HCT116 (cell line): ENCODE measurements around the gene ADGRV1. TPM values are rescaled to one million over a fixed set of nuclear protein-coding genes. Genes with fewer than 3 reads are reported as not detected.

Source experiments
- ATAC-seq: fragments of 200-7000 bp; cut with Tn5 transposase; 2 replicates; pipeline ENCODE4 v1.9.1; 2020; ENCODE audit warnings: mild to moderate bottlenecking, moderate library complexity
- BruUV-seq: library from RNA; stranded (reverse); fragments of 400-500 nt; replicated peaks from 2 replicates; lab custom pipeline; 2021; lab: Mats Ljungman, UMichigan
- CTCF ChIA-PET: fragments of 300-600 bp; sonication (Branson Sonifier 250); formaldehyde crosslinking; loops from one replicate; lab custom pipeline; 2021; ENCODE audit warnings: antibody characterized with exemption; lab: Charles Lee
- POLR2A ChIA-PET: fragments of 300-600, 350-600 bp; sonication (Branson Sonifier 250); formaldehyde crosslinking; loops from one replicate; lab custom pipeline; 2021; ENCODE audit warnings: antibody characterized with exemption; lab: Charles Lee
- RAD21 ChIA-PET, 2 experiments: fragments of 300-600 bp; sonication (Branson Sonifier 250); formaldehyde crosslinking; loops; one replicate each; lab custom pipeline; 2023; ENCODE audit warnings: low total read pairs in 2 of 2; ENCODE audit not compliant: uncharacterized antibody in 2 of 2, unreplicated experiment in 2 of 2, low non-redundant PET in 1 of 2; lab: Charles Lee
- DNase-seq: peaks from one replicate; pipeline ENCODE4 v3.0.0-alpha.2; 2010; ENCODE audit warnings: low read depth, low spot score
- H2AFZ ChIP-seq: fragments of 200-600 bp; shearing (Covaris generic), sonication (generic); 2 replicates; pipeline ENCODE4 v1.6.1; 2017; ENCODE audit warnings: low read depth, mixed run types, mixed read lengths, antibody characterized with exemption, low read length; ENCODE audit not compliant: poor library complexity, severe bottlenecking
- H3K27ac ChIP-seq: 2 replicates; pipeline ENCODE4 v1.5.1; 2012; ENCODE audit warnings: low read depth, low read length
- H3K27me3 ChIP-seq: fragments of 200-600 bp; sonication (generic); 2 replicates; pipeline ENCODE4 v1.6.1; 2016; ENCODE audit warnings: mixed run types, low read length, mixed read lengths; ENCODE audit not compliant: insufficient read depth
- H3K36me3 ChIP-seq, 2 experiments: fragments of 200-500 bp in 1 of 2; fragments of 200-600 bp in 1 of 2; sonication (Bioruptor generic) in 1 of 2; sonication (generic) in 1 of 2; 2 replicates each; pipeline versions ENCODE4 v1.5.1 to v1.6.1; 2014 to 2016; ENCODE audit warnings: low read length in 2 of 2, inconsistent platforms in 1 of 2, mixed read lengths in 1 of 2, mixed run types in 1 of 2; ENCODE audit not compliant: insufficient read depth in 2 of 2, control insufficient read depth in 1 of 2
- H3K4me1 ChIP-seq, 2 experiments: fragments of 200-600 bp in 1 of 2; sonication (generic) in 1 of 2; 2 replicates each; pipeline versions ENCODE4 v1.5.1 to v1.6.1; 2012 to 2017; ENCODE audit warnings: low read length in 2 of 2, inconsistent platforms in 1 of 2, mild to moderate bottlenecking in 1 of 2, mixed read lengths in 1 of 2, mixed run types in 1 of 2, moderate library complexity in 1 of 2; ENCODE audit not compliant: insufficient read depth in 2 of 2, control insufficient read depth in 1 of 2
- H3K4me2 ChIP-seq: fragments of 200-600 bp; sonication (generic); 2 replicates; pipeline ENCODE4 v1.6.1; 2017; ENCODE audit warnings: mixed run types, low read length, mixed read lengths
- H3K4me3 ChIP-seq, 2 experiments: fragments of 200-600 bp in 1 of 2; sonication (generic) in 1 of 2; replicated peaks in 1 of 2; 2 replicates each; pipeline ENCODE4 v1.5.1; 2011 to 2016; ENCODE audit warnings: low read length in 2 of 2, control low read depth in 1 of 2, low read depth in 1 of 2, mild to moderate bottlenecking in 1 of 2, mixed read lengths in 1 of 2, mixed run types in 1 of 2
- H3K79me2 ChIP-seq: fragments of 200-600 bp; sonication (generic); 2 replicates; pipeline ENCODE4 v1.6.1; 2017; ENCODE audit warnings: mild to moderate bottlenecking, mixed run types, low read length, moderate library complexity, mixed read lengths; ENCODE audit not compliant: insufficient read depth
- H3K9ac ChIP-seq: fragments of 200-600 bp; sonication (generic); 2 replicates; pipeline ENCODE4 v1.6.1; 2016; ENCODE audit warnings: low read length, mixed read lengths
- H3K9me2 ChIP-seq: fragments of 200-600 bp; sonication (generic), shearing (Covaris generic); 2 replicates; pipeline ENCODE4 v1.6.1; 2017; ENCODE audit warnings: mixed run types, mild to moderate bottlenecking, moderate library complexity; ENCODE audit not compliant: insufficient read depth
- H3K9me3 ChIP-seq, 2 experiments: fragments of 200-500 bp in 1 of 2; fragments of 200-600 bp in 1 of 2; sonication (Bioruptor generic) in 1 of 2; sonication (generic) in 1 of 2; 2 replicates each; pipeline ENCODE4 v1.6.1; 2014 to 2017; ENCODE audit warnings: low read length in 2 of 2, mixed read lengths in 2 of 2, inconsistent platforms in 1 of 2, low read depth in 1 of 2, mild to moderate bottlenecking in 1 of 2, mixed run types in 1 of 2, moderate library complexity in 1 of 2; ENCODE audit not compliant: control insufficient read depth in 1 of 2, insufficient read depth in 1 of 2
- H4K20me1 ChIP-seq: fragments of 200-600 bp; sonication (generic), shearing (Covaris generic); 2 replicates; pipeline ENCODE4 v1.6.1; 2017; ENCODE audit warnings: mixed run types, mild to moderate bottlenecking, moderate library complexity; ENCODE audit not compliant: insufficient read depth
- CBX3 ChIP-seq: IDR thresholded peaks from 2 replicates; pipeline ENCODE4 v1.6.1; 2012; ENCODE audit warnings: low read depth
- CEBPB ChIP-seq: IDR thresholded peaks from 2 replicates; pipeline ENCODE4 v1.6.1; 2012; ENCODE audit warnings: low read depth
- EGR1 ChIP-seq: IDR thresholded peaks from 2 replicates; pipeline ENCODE4 v1.6.1; 2012; ENCODE audit warnings: low read depth
- JUND ChIP-seq: IDR thresholded peaks from 2 replicates; pipeline ENCODE4 v1.6.1; 2012
- POLR2A ChIP-seq: IDR thresholded peaks from 2 replicates; pipeline ENCODE4 v1.7.0; 2011; ENCODE audit warnings: borderline replicate concordance; ENCODE audit not compliant: insufficient read depth, insufficient read length; ENCODE audit errors: extremely low read depth
- POLR2AphosphoS5 ChIP-seq: IDR thresholded peaks from 2 replicates; pipeline ENCODE4 v1.6.1; 2011; ENCODE audit warnings: mild to moderate bottlenecking, low read depth, low read length, moderate library complexity
- RAD21 ChIP-seq: IDR thresholded peaks from 2 replicates; pipeline ENCODE4 v1.6.1; 2012; ENCODE audit warnings: low read depth, mild to moderate bottlenecking
- REST ChIP-seq: IDR thresholded peaks from 2 replicates; pipeline ENCODE4 v1.6.1; 2012; ENCODE audit warnings: low read depth
- SIN3A ChIP-seq: IDR thresholded peaks from 2 replicates; pipeline ENCODE4 v1.6.1; 2012; ENCODE audit warnings: low read depth
- SP1 ChIP-seq: IDR thresholded peaks from 2 replicates; pipeline ENCODE4 v1.6.1; 2012; ENCODE audit warnings: low read depth
- SRF ChIP-seq: IDR thresholded peaks from 2 replicates; pipeline ENCODE4 v1.6.1; 2012; ENCODE audit warnings: low read depth
- TCF7L2 ChIP-seq: IDR thresholded peaks from 2 replicates; pipeline ENCODE4 v1.7.0; 2011; ENCODE audit warnings: borderline replicate concordance, inconsistent platforms; ENCODE audit not compliant: insufficient read depth, insufficient read length; ENCODE audit errors: extremely low read depth
- ZFX ChIP-seq: fragments of 450-650 bp; IDR thresholded peaks from 2 replicates; pipeline ENCODE4 v1.6.1; 2017
- ZNF274 ChIP-seq: fragments of 200-500 bp; sonication (Bioruptor generic); IDR thresholded peaks from 2 replicates; pipeline ENCODE4 v1.6.1; 2014; ENCODE audit warnings: mild to moderate bottlenecking, low read depth, low read length, inconsistent platforms
- intact Hi-C: fragments of 100-400 bp; cut with micrococcal nuclease; formaldehyde crosslinking; loops from 2 replicates; pipeline ENCODE4 v1.10.0; 2022
- total RNA-seq: library from RNA; stranded (reverse); gene quantifications from one replicate; pipeline ENCODE4 v1.2.1, GENCODE V29; 2021; ENCODE audit not compliant: unreplicated experiment
- TF ChIP-seq, protein P1 (sequence below): IDR thresholded peaks from 2 replicates; pipeline ENCODE4 v1.6.1; 2012

ADGRV1 gene
- total RNA-seq, 1 experiment from 2014 or later, result 6.0 TPM

- no peaks in the 10 kb centered on the region for H3K27me3 ChIP-seq
- H3K9ac ChIP-seq, result no peak overlapping the region
- no peak overlapping the region for H2AFZ ChIP-seq
- DNase-seq (no peak), ATAC-seq (no peak)
- BruUV-seq, result no TSS peak
- H3K79me2 ChIP-seq, result no peaks in the 10 kb centered on the region
- H4K20me1 ChIP-seq, result no peaks in the 10 kb centered on the region
- ChIA-PET POLR2A (no interaction called here), RAD21 (no interaction called here), CTCF (no interaction called here)
- H3K9me2 ChIP-seq, result no peaks in the 10 kb centered on the region
- no peak overlapping the region for H3K27ac ChIP-seq
- no peak for TF ChIP-seq SRF
- TF ChIP-seq, protein P1, sequence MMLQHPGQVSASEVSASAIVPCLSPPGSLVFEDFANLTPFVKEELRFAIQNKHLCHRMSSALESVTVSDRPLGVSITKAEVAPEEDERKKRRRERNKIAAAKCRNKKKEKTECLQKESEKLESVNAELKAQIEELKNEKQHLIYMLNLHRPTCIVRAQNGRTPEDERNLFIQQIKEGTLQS, result no peak
- TF ChIP-seq REST, result no peak
- no peak for TF ChIP-seq POLR2A
- TF ChIP-seq SP1, result no peak
- TF ChIP-seq EGR1, result no peak
- H3K4me1 ChIP-seq, result no peaks in the 10 kb centered on the region
- no peaks in the 10 kb centered on the region for H3K36me3 ChIP-seq
- H3K4me3 ChIP-seq, result no peak overlapping the region
- no peaks in the 10 kb centered on the region for H3K9me3 ChIP-seq
- intact Hi-C loops, result no loop called here
- H3K4me2 ChIP-seq, result no peak overlapping the region
Observed at GRCh38 chr5:90983148-90983547, 424.6 kb downstream of the ADGRV1 start.

- ATAC-seq, result no peak
- Histone ChIP-seq H2AFZ (no peak overlapping the region), H3K4me1 (no peaks in the 10 kb centered on the region), H3K9me2 (no peaks in the 10 kb centered on the region), H3K9me3 (no peaks in the 10 kb centered on the region), H4K20me1 (no peaks in the 10 kb centered on the region), H3K27ac (no peak overlapping the region), H3K79me2 (no peaks in the 10 kb centered on the region), H3K4me3 (no peak overlapping the region), H3K27me3 (no peaks in the 10 kb centered on the region)
- CTCF ChIA-PET, result no interaction called here
- intact Hi-C loops, result no loop called here
- BruUV-seq, result no TSS peak
- TF ChIP-seq SP1 (no peak), CBX3 (no peak), SIN3A (no peak), CEBPB (no peak), JUND (no peak), TCF7L2 (no peak), REST (no peak), SRF (no peak), POLR2A (no peak), EGR1 (no peak), ZFX (no peak), ZNF274 (no peak), RAD21 (no peak), POLR2AphosphoS5 (no peak)
- TF ChIP-seq, all 23 proteins: peak for 0
- H3K36me3 ChIP-seq, result no peaks in the 10 kb centered on the region
- no peak overlapping the region for H3K9ac ChIP-seq
- DNase-seq, result no peak
- H3K4me2 ChIP-seq, result no peak overlapping the region
- ChIA-PET POLR2A (no interaction called here), RAD21 (no interaction called here)
Observed at GRCh38 chr5:90983711-90984124, 425.1 kb downstream of the ADGRV1 start.
